PFSK-1 (cell line): ENCODE results near the gene RUBCN.

Experiments used
- FOXP2 ChIP-seq: optimal IDR thresholded peaks from 2 replicates; pipeline ENCODE3; 2011; ENCODE audit warnings: borderline replicate concordance, control low read depth, inconsistent platforms; ENCODE audit not compliant: insufficient read depth; ENCODE audit errors: extremely low read length, extremely low read depth
- POLR2AphosphoS5 ChIP-seq: IDR thresholded peaks from 2 replicates; pipeline ENCODE4 v1.6.1; 2012; ENCODE audit warnings: low read depth, mild to moderate bottlenecking, control low read depth, low read length, moderate library complexity
- REST ChIP-seq, 2 experiments: IDR thresholded peaks; 2 replicates each; pipeline versions ENCODE4 v1.6.1 to v1.8.0; 2011 to 2012; ENCODE audit warnings: low read depth in 2 of 2, low read length in 2 of 2, control low read depth in 1 of 2, inconsistent platforms in 1 of 2, mild to moderate bottlenecking in 1 of 2, moderate library complexity in 1 of 2; ENCODE audit not compliant: insufficient read depth in 1 of 2
- SIN3A ChIP-seq: IDR thresholded peaks from 2 replicates; pipeline ENCODE4 v1.6.1; 2012; ENCODE audit warnings: mild to moderate bottlenecking, low read length, moderate library complexity, borderline replicate concordance; ENCODE audit not compliant: insufficient read depth
- TAF1 ChIP-seq: IDR thresholded peaks from 2 replicates; pipeline ENCODE4 v1.6.1; 2012; ENCODE audit warnings: low read length, control low read depth, borderline replicate concordance; ENCODE audit not compliant: insufficient read depth

DNA sequence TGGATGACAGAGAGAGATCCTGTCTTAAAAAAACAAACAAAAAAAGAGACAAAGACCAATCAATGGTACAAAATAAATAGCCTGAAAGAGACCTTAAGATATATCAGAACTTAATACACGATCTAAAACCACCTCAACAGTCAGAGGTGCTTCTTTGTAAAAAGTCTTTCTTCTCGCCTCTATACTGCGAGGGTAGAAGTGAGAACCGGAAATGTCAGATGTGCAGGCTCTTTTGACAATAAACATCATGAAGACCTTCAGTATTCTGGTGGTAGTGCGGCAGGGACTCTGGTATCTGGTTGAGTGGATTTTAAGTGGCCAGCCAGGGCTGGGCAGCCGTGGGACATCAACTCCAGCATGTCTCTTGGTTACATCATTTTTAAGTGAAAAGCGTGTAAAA, 30.0 kb downstream of the RUBCN start:
- TF ChIP-seq SIN3A (no peak), POLR2AphosphoS5 (no peak), FOXP2 (no peak), REST (IDR thresholded peaks at IDR 0.05; ENCODE audit: insufficient read depth in 1 of 2, low read depth in 2 of 2, low read length in 2 of 2) (no peak), TAF1 (no peak)
